ENCODE results near the gene C2.

Gene C2

DNA sequence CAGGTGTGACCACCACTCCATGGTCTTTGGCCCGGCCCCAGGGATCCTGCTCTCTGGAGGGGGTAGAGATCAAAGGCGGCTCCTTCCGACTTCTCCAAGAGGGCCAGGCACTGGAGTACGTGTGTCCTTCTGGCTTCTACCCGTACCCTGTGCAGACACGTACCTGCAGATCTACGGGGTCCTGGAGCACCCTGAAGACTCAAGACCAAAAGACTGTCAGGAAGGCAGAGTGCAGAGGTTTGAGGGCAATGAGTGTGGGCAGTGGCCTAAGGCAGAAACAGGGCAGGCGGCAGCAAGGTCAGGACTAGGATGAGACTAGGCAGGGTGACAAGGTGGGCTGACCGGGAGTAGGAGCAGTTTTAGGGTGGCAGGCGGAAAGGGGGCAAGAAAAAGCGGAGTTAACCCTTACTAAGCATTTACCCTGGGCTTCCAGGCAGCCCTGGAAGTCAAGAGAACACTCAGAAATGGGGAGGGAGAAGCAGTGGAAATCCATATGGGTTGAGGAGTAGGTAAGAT, 18.9 kb downstream of the C2 start:
- no peak for DNase-seq (ENCODE audit: low spot score)
- in situ Hi-C loops (cut with MboI; ENCODE audit: low sequenced_read_pairs, unreplicated experiment): no loop called here
- TF ChIP-seq CTCF (IDR thresholded peaks at IDR 0.05; ENCODE audit: borderline replicate concordance, control extremely low read depth, extremely low read depth, insufficient read depth, missing control alignments): no peak

DNA sequence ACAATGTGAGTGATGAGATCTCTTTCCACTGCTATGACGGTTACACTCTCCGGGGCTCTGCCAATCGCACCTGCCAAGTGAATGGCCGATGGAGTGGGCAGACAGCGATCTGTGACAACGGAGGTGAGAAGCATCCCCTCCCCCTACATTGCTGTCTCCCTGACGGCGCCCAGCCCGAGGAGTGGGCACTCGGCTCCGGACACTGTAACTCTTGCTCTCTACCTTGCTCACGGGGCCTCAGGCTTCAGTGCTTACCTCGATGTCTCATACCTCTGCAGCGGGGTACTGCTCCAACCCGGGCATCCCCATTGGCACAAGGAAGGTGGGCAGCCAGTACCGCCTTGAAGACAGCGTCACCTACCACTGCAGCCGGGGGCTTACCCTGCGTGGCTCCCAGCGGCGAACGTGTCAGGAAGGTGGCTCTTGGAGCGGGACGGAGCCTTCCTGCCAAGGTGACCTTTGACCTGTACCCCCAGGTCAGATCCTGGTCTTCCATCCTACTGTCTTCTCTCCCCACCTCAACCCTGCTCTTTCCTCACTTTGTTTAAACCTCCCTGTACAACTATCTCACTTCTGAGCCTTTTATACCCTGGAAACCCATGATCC, 19.7 kb downstream of the C2 start:
- TF ChIP-seq CTCF (IDR thresholded peaks at IDR 0.05; ENCODE audit: borderline replicate concordance, control extremely low read depth, extremely low read depth, insufficient read depth, missing control alignments): no peak
- in situ Hi-C loops (cut with MboI; ENCODE audit: low sequenced_read_pairs, unreplicated experiment): no loop called here
- no peak for DNase-seq (ENCODE audit: low spot score)

- TF ChIP-seq CTCF (IDR thresholded peaks at IDR 0.05; ENCODE audit: borderline replicate concordance, control extremely low read depth, extremely low read depth, insufficient read depth, missing control alignments): no peak
- no peak for DNase-seq (ENCODE audit: low spot score)
- in situ Hi-C loops (cut with MboI; ENCODE audit: low sequenced_read_pairs, unreplicated experiment): no loop called here
Observed at GRCh38 chr6:31947864-31948263, 20.3 kb downstream of the C2 start.

DNA sequence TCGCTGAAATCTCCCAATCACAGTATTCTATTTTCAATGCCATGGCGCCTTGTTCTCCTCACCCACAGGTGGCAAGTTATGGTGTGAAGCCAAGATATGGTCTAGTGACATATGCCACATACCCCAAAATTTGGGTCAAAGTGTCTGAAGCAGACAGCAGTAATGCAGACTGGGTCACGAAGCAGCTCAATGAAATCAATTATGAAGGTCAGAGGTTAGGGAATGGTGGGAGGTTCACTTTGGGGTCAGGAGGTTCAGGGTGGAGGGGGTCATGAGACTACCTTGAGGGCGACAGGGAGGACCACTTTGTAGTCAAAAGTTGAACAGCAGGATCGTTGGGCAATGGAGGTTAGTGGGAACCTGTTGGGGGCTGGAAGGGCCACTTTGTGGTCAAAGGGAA, 20.8 kb downstream of the C2 start:
- no peak for TF ChIP-seq CTCF (IDR thresholded peaks at IDR 0.05; ENCODE audit: borderline replicate concordance, control extremely low read depth, extremely low read depth, insufficient read depth, missing control alignments)
- in situ Hi-C loops (cut with MboI; ENCODE audit: low sequenced_read_pairs, unreplicated experiment): no loop called here
- no peak for DNase-seq (ENCODE audit: low spot score)

- no peak for TF ChIP-seq CTCF (IDR thresholded peaks at IDR 0.05; ENCODE audit: borderline replicate concordance, control extremely low read depth, extremely low read depth, insufficient read depth, missing control alignments)
- DNase-seq (ENCODE audit: low spot score): no peak
- in situ Hi-C loops (cut with MboI; ENCODE audit: low sequenced_read_pairs, unreplicated experiment): no loop called here
Observed at GRCh38 chr6:31948753-31949413, 21.4 kb downstream of the C2 start.

- in situ Hi-C loops (cut with MboI; ENCODE audit: low sequenced_read_pairs, unreplicated experiment): loop anchor here (10.0 kb wide), 1 partner anchor 265 kb away; the partner anchor contains the start of gene LY6G5C
- no peak for DNase-seq (ENCODE audit: low spot score)
- TF ChIP-seq CTCF (IDR thresholded peaks at IDR 0.05; ENCODE audit: borderline replicate concordance, control extremely low read depth, extremely low read depth, insufficient read depth, missing control alignments): no peak
Observed at GRCh38 chr6:31949926-31950548, 22.5 kb downstream of the C2 start.
